Fibroblast of pulmonary artery (primary cell): ENCODE data around the gene ZNF165.
"Not testable (repeated sequence)": the region's sequence is repeated elsewhere in the genome, so short reads cannot be mapped to it uniquely, and the experiment has no call there.

Experiments used
- DNase-seq: peaks from one replicate; pipeline ENCODE4 v3.0.0-alpha.2; 2010; ENCODE audit warnings: low read depth
- H3K4me3 ChIP-seq: replicated peaks from 2 replicates; pipeline ENCODE4 v1.5.1; 2011; ENCODE audit warnings: low read depth, mild to moderate bottlenecking, control low read depth, low read length, moderate library complexity
- CTCF ChIP-seq: IDR thresholded peaks from 2 replicates; pipeline ENCODE4 v1.5.1; 2011; ENCODE audit warnings: mild to moderate bottlenecking, control low read depth, low read length, inconsistent platforms; ENCODE audit errors: missing control alignments

ZNF165 gene

GRCh38 chr6:28080631-28081485 lies 490 bp downstream of the ZNF165 start:
- peak overlapping the region; percentile 94 for H3K4me3 ChIP-seq
- TF ChIP-seq CTCF = no peak
- peak; percentile 99 for DNase-seq

- peak overlapping the region; percentile 94 for H3K4me3 ChIP-seq
- DNase-seq = no peak
- no peak for TF ChIP-seq CTCF
Observed at GRCh38 chr6:28081486-28081751, 1.1 kb downstream of the ZNF165 start.

- no peak overlapping the region for H3K4me3 ChIP-seq
- TF ChIP-seq CTCF = no peak
- DNase-seq = no peak
Observed at GRCh38 chr6:28082939-28083338, 2.6 kb downstream of the ZNF165 start.

- DNase-seq = no peak
- H3K4me3 ChIP-seq = no peak overlapping the region
- no peak for TF ChIP-seq CTCF
Observed at GRCh38 chr6:28089054-28089453, 8.7 kb downstream of the ZNF165 start.

- peak overlapping the region; percentile 36 for H3K4me3 ChIP-seq
- TF ChIP-seq CTCF = no peak
- no peak for DNase-seq
Observed at GRCh38 chr6:28090917-28091586, 10.7 kb downstream of the ZNF165 start.

- DNase-seq, H3K4me3 ChIP-seq: not testable (repeated sequence)
Observed at GRCh38 chr6:28102222-28102621, 21.9 kb downstream of the ZNF165 start.

GRCh38 chr6:28102699-28103098 lies 22.3 kb downstream of the ZNF165 start:
- not testable (repeated sequence) for DNase-seq, H3K4me3 ChIP-seq
